Measurements from ENCODE around the gene PHACTR4.

GRCh38 chr1:28436211-28436769, 66.8 kb downstream of the PHACTR4 start:
- TF ChIP-seq SIN3A (IDR thresholded peaks at IDR 0.05; ENCODE audit: low read depth, low read length), result no peak
- TF ChIP-seq SP1 (IDR thresholded peaks at IDR 0.05; ENCODE audit: low read depth, low read length), result no peak
- TF ChIP-seq E2F4 (IDR thresholded peaks at IDR 0.05; ENCODE audit: low read depth, low read length), result no peak
- 0 out of 6 replicates have a peak, but pooled peaks of 1 of the 3 experiments have one; percentile 3 for TF ChIP-seq CTCF (IDR thresholded peaks at IDR 0.05 in 2 of 3, conservative IDR thresholded peaks at IDR 0.05 in 1 of 3; ENCODE audit: control insufficient read depth in 2 of 3, extremely low read depth in 1 of 3, insufficient read depth in 1 of 3, low read depth in 3 of 3, low read length in 3 of 3)
- no peak for TF ChIP-seq CBX3 (IDR thresholded peaks at IDR 0.05; ENCODE audit: borderline replicate concordance, low read depth)
- no peak for TF ChIP-seq POLR2A (IDR thresholded peaks at IDR 0.05; ENCODE audit: low read depth, low read length)
- no peak for TF ChIP-seq SMAD1 (IDR thresholded peaks at IDR 0.05; ENCODE audit: low read depth, partially characterized antibody)
